SK-N-SH (cell line): ENCODE measurements around the gene PDE4D. TPM values are rescaled to one million over a fixed set of nuclear protein-coding genes. Genes with fewer than 3 reads are reported as not detected.

Experiments used
- CTCF ChIA-PET: fragments of 300-600, 350-600 bp; formaldehyde crosslinking; extraction: SDS; loops from one replicate; lab custom pipeline; 2021; lab: Yijun Ruan, JAX
- POLR2A ChIA-PET: fragments of 350-600 bp; sonication (Branson Sonifier 250); formaldehyde crosslinking; extraction: SDS; loops from one replicate; lab custom pipeline; 2020; ENCODE audit warnings: antibody characterized with exemption, inconsistent platforms; lab: Yijun Ruan, JAX
- DNase-seq: peaks from one replicate; pipeline ENCODE4 v3.0.0; 2012
- H2AFZ ChIP-seq: fragments of 200-600 bp; sonication (generic); 2 replicates; pipeline ENCODE4 v1.8.1; 2016; ENCODE audit warnings: antibody characterized with exemption, mild to moderate bottlenecking, low read depth
- H3F3A ChIP-seq: fragments of 200-600 bp; sonication (generic); replicated peaks from 2 replicates; pipeline ENCODE3; 2016; ENCODE audit warnings: antibody characterized with exemption, mild to moderate bottlenecking; ENCODE audit not compliant: insufficient read depth
- H3K27ac ChIP-seq, 2 experiments: fragments of 200-500 bp in 1 of 2; fragments of 200-600 bp in 1 of 2; sonication (Bioruptor generic) in 1 of 2; sonication (generic), shearing (Covaris generic) in 1 of 2; 2 replicates each; pipeline versions ENCODE4 v1.5.1 to v1.6.1; 2014 to 2016; ENCODE audit warnings: low read depth in 2 of 2, inconsistent platforms in 1 of 2, low read length in 1 of 2, mild to moderate bottlenecking in 1 of 2, mixed read lengths in 1 of 2
- H3K27me3 ChIP-seq: fragments of 200-600 bp; sonication (generic), shearing (Covaris generic); 2 replicates; pipeline ENCODE4 v1.6.1; 2016; ENCODE audit warnings: mixed run types; ENCODE audit not compliant: insufficient read depth
- H3K36me3 ChIP-seq, 2 experiments: fragments of 200-500 bp in 1 of 2; fragments of 200-600 bp in 1 of 2; sonication (Bioruptor generic) in 1 of 2; sonication (generic) in 1 of 2; replicated peaks in 1 of 2; 2 replicates each; pipeline versions ENCODE3 to v1.5.1; 2014 to 2016; ENCODE audit warnings: low read length in 1 of 2, mild to moderate bottlenecking in 1 of 2; ENCODE audit not compliant: insufficient read depth in 2 of 2, control insufficient read depth in 1 of 2
- H3K4me1 ChIP-seq, 2 experiments: fragments of 200-500 bp in 1 of 2; fragments of 200-600 bp in 1 of 2; sonication (Bioruptor generic) in 1 of 2; sonication (generic), shearing (Covaris generic) in 1 of 2; 2 replicates each; pipeline versions ENCODE4 v1.5.1 to v1.6.1; 2014 to 2016; ENCODE audit warnings: low read depth in 1 of 2, low read length in 1 of 2, mixed run types in 1 of 2; ENCODE audit not compliant: insufficient read depth in 2 of 2, control insufficient read depth in 1 of 2
- H3K4me2 ChIP-seq: fragments of 200-600 bp; sonication (generic), shearing (Covaris generic); 2 replicates; pipeline ENCODE4 v1.6.1; 2017; ENCODE audit warnings: mixed run types
- H3K4me3 ChIP-seq, 2 experiments: fragments of 200-500 bp in 1 of 2; fragments of 200-600 bp in 1 of 2; sonication (Bioruptor generic) in 1 of 2; sonication (generic), shearing (Covaris generic) in 1 of 2; 2 replicates each; pipeline versions ENCODE4 v1.5.1 to v1.8.1; 2014 to 2016; ENCODE audit warnings: low read depth in 2 of 2, inconsistent platforms in 1 of 2, low read length in 1 of 2, mild to moderate bottlenecking in 1 of 2, mixed read lengths in 1 of 2, moderate library complexity in 1 of 2
- H3K79me2 ChIP-seq: fragments of 200-600 bp; sonication (generic); 2 replicates; pipeline ENCODE4 v1.8.1; 2017; ENCODE audit warnings: mild to moderate bottlenecking; ENCODE audit not compliant: insufficient read depth
- H3K9ac ChIP-seq: fragments of 200-600 bp; sonication (generic); 2 replicates; pipeline ENCODE4 v1.6.1; 2017; ENCODE audit warnings: mixed run types
- H3K9me2 ChIP-seq: fragments of 200-600 bp; sonication (generic); 2 replicates; pipeline ENCODE4 v1.6.1; 2017; ENCODE audit warnings: mixed run types
- H3K9me3 ChIP-seq: fragments of 200-600 bp; sonication (generic); 2 replicates; pipeline ENCODE4 v1.6.1; 2017; ENCODE audit warnings: mixed run types, mild to moderate bottlenecking, moderate library complexity
- H4K20me1 ChIP-seq: fragments of 200-600 bp; sonication (generic); 2 replicates; pipeline ENCODE4 v1.6.1; 2017; ENCODE audit warnings: mild to moderate bottlenecking, mixed run types; ENCODE audit not compliant: insufficient read depth
- CHD2 ChIP-seq: fragments of 150-350 bp; IDR thresholded peaks from 2 replicates; pipeline ENCODE4 v1.6.1; 2018; ENCODE audit warnings: low read length; ENCODE audit not compliant: partially characterized antibody
- CTCF ChIP-seq: fragments of 200-600 bp; sonication (generic); IDR thresholded peaks from 2 replicates; pipeline ENCODE4 v1.6.1; 2017; ENCODE audit warnings: antibody characterized with exemption, mild to moderate bottlenecking, moderate library complexity
- FOXM1 ChIP-seq: IDR thresholded peaks from 2 replicates; pipeline ENCODE4 v1.4.0; 2012; ENCODE audit warnings: low read depth, mild to moderate bottlenecking
- GATA2 ChIP-seq: sonication (generic); formaldehyde crosslinking; IDR thresholded peaks from 2 replicates; pipeline ENCODE4 v1.5.0; 2020; ENCODE audit warnings: mild to moderate bottlenecking, missing genetic modification reagents
- IRF3 ChIP-seq: fragments of 150-350 bp; IDR thresholded peaks from 2 replicates; pipeline ENCODE4 v1.6.1; 2016; ENCODE audit warnings: mild to moderate bottlenecking, low read depth, low read length
- JUND ChIP-seq: IDR thresholded peaks from 2 replicates; pipeline ENCODE4 v1.4.0; 2012
- MEF2A ChIP-seq: IDR thresholded peaks from 2 replicates; pipeline ENCODE4 v1.4.0; 2012; ENCODE audit warnings: low read depth, borderline replicate concordance
- MXI1 ChIP-seq: IDR thresholded peaks from 2 replicates; pipeline ENCODE4 v1.6.1; 2012; ENCODE audit warnings: mild to moderate bottlenecking, low read depth, low read length, improper control_type of control experiment
- NFIC ChIP-seq: IDR thresholded peaks from 2 replicates; pipeline ENCODE4 v1.4.0; 2012; ENCODE audit warnings: borderline replicate concordance
- PBX3 ChIP-seq: IDR thresholded peaks from 2 replicates; pipeline ENCODE4; 2012
- RCOR1 ChIP-seq: fragments of 150-350 bp; IDR thresholded peaks from 2 replicates; pipeline ENCODE4 v1.6.1; 2017; ENCODE audit warnings: antibody characterized with exemption, low read length
- REST ChIP-seq: IDR thresholded peaks from 2 replicates; pipeline ENCODE4 v1.6.1; 2012; ENCODE audit warnings: mild to moderate bottlenecking, low read depth, low read length, moderate library complexity
- RFX5 ChIP-seq: IDR thresholded peaks from 2 replicates; pipeline ENCODE4 v1.6.1; 2012; ENCODE audit warnings: mild to moderate bottlenecking, improper control_type of control experiment, low read length
- RXRA ChIP-seq: IDR thresholded peaks from 2 replicates; pipeline ENCODE4 v1.4.0; 2012; ENCODE audit warnings: low read depth, mild to moderate bottlenecking, borderline replicate concordance
- SIN3A ChIP-seq: IDR thresholded peaks from 2 replicates; pipeline ENCODE4 v1.6.1; 2012; ENCODE audit warnings: low read depth, mild to moderate bottlenecking, low read length, moderate library complexity, borderline replicate concordance
- TCF12 ChIP-seq: IDR thresholded peaks from 2 replicates; pipeline ENCODE4 v1.4.0; 2012
- USF1 ChIP-seq: IDR thresholded peaks from 2 replicates; pipeline ENCODE4 v1.4.0; 2012; ENCODE audit warnings: low read depth, borderline replicate concordance
- USF2 ChIP-seq: fragments of 150-350 bp; IDR thresholded peaks from 2 replicates; pipeline ENCODE4 v1.6.1; 2017; ENCODE audit warnings: antibody characterized with exemption, low read length, low read depth, borderline replicate concordance
- YY1 ChIP-seq: IDR thresholded peaks from 2 replicates; pipeline ENCODE4 v1.4.0; 2012; ENCODE audit warnings: low read depth, mild to moderate bottlenecking
- WGBS: methylation state at CpG from one replicate; pipeline ENCODE4 v1.1.6; 2017; ENCODE audit warnings: low lambda C conversion rate; 5-methylcytosine and 5-hydroxymethylcytosine counted together
- polyA plus RNA-seq, 3 experiments: library from polyadenylated mRNA; depleted of rRNA; stranded (reverse); fragments of >200 nt; gene quantifications; 2 replicates each; pipeline ENCODE4 v1.2.3, GENCODE V29; 2012

The PDE4D gene
- polyA plus RNA-seq, 1 of the 3 experiments (the other 2 are of a cell fraction): 2.4 TPM

GRCh38 chr5:58986281-58986680, 907.2 kb downstream of the PDE4D start:
- Histone ChIP-seq H3K4me2 (no peak overlapping the region), H3K79me2 (no peaks in the 10 kb centered on the region), H3K4me1 (no peaks in the 10 kb centered on the region), H2AFZ (no peak overlapping the region), H3K9ac (no peak overlapping the region), H3F3A (no peaks in the 10 kb centered on the region), H4K20me1 (no peaks in the 10 kb centered on the region), H3K27ac (no peak overlapping the region), H3K4me3 (no peak overlapping the region), H3K27me3 (no peaks in the 10 kb centered on the region), H3K9me2 (no peaks in the 10 kb centered on the region), H3K36me3 (peaks cover 11 to 21% of the 10 kb centered on the region in 2 experiments), H3K9me3 (no peaks in the 10 kb centered on the region)
- TF ChIP-seq CTCF: no peak
- no peak for TF ChIP-seq RFX5
- TF ChIP-seq MXI1: no peak
- TF ChIP-seq USF2: no peak
- no peak for TF ChIP-seq MEF2A
- TF ChIP-seq CHD2: no peak
- TF ChIP-seq YY1: no peak
- TF ChIP-seq REST: no peak
- no peak for TF ChIP-seq JUND
- no peak for TF ChIP-seq NFIC
- ChIA-PET CTCF (interaction anchor here (1.5 to 2.2 kb wide), 3 partner anchors 11 to 100 kb away, joined by 3 to 7 read pairs (median 4); no protein-coding TSS in a partner anchor), POLR2A (no interaction called here)
- DNase-seq: no peak
- 57% methylated on average over 6 of the region's 8 CpGs for WGBS

GRCh38 chr5:58985759-58986158, 907.8 kb downstream of the PDE4D start:
- H3K9me3 ChIP-seq: no peaks in the 10 kb centered on the region
- H3F3A ChIP-seq: no peaks in the 10 kb centered on the region
- H3K36me3 ChIP-seq: peaks cover 11 to 21% of the 10 kb centered on the region in 2 experiments
- 85% methylated on average over 4 of the region's 4 CpGs for WGBS
- DNase-seq: no peak
- H3K79me2 ChIP-seq: no peaks in the 10 kb centered on the region
- no peak for TF ChIP-seq GATA2 (CRISPR knock-in tag)
- no peak for TF ChIP-seq TCF12
- no peak for TF ChIP-seq MEF2A
- no peak for TF ChIP-seq USF1
- TF ChIP-seq RXRA: no peak
- no peak for TF ChIP-seq RCOR1
- TF ChIP-seq FOXM1: no peak
- TF ChIP-seq PBX3: no peak
- no peak for TF ChIP-seq JUND
- no peak for TF ChIP-seq IRF3
- no peak for TF ChIP-seq SIN3A
- TF ChIP-seq, all 33 proteins: peak for 0
- Histone ChIP-seq H3K9me2 (no peaks in the 10 kb centered on the region), H3K27me3 (no peaks in the 10 kb centered on the region), H3K4me2 (no peak overlapping the region), H3K4me3 (no peak overlapping the region), H3K27ac (no peak overlapping the region), H4K20me1 (no peaks in the 10 kb centered on the region), H3K4me1 (no peaks in the 10 kb centered on the region), H2AFZ (no peak overlapping the region), H3K9ac (no peak overlapping the region)
- ChIA-PET POLR2A (no interaction called here), CTCF (interaction anchor here (1.1 to 2.2 kb wide), 5 partner anchors 11 to 99 kb away, joined by 3 to 7 read pairs (median 4); no protein-coding TSS in a partner anchor)
